Measurements from ENCODE around the gene CREBRF.

The CREBRF gene

GRCh38 chr5:173055983-173056782 lies at the start of gene CREBRF:
Gene CREBRF (plus strand): TSS chr5:173056352. CDS start chr5:173080776, 24,424 bp downstream.
- peak; percentile 77 for ATAC-seq (ENCODE audit: low read depth)
- no peaks in the 10 kb centered on the region for H3K9me3 ChIP-seq (ENCODE audit: severe bottlenecking)
- no peaks in the 10 kb centered on the region for H3K27me3 ChIP-seq (ENCODE audit: insufficient read depth, poor library complexity, severe bottlenecking)
- H3K4me1 ChIP-seq (ENCODE audit: insufficient read depth, poor library complexity, severe bottlenecking), result peaks cover 8% of the 10 kb centered on the region
- no peak for TF ChIP-seq CTCF (IDR thresholded peaks at IDR 0.05; ENCODE audit: poor library complexity, severe bottlenecking)
- peak within 1 kb of the TSS; percentile 84 for H3K4me3 ChIP-seq (ENCODE audit: severe bottlenecking)
- H3K27ac ChIP-seq (ENCODE audit: poor library complexity, severe bottlenecking), result peak within 1 kb of the TSS; percentile 77
- H3K36me3 ChIP-seq (ENCODE audit: low read depth), result no peaks in the 10 kb centered on the region
- peak; percentile 98 for DNase-seq (ENCODE audit: low spot score)

GRCh38 chr5:173010021-173010420 lies 46.1 kb upstream of the CREBRF start:
- Histone ChIP-seq H3K9me3 (ENCODE audit: severe bottlenecking) (no peaks in the 10 kb centered on the region), H3K27ac (ENCODE audit: poor library complexity, severe bottlenecking) (no peak overlapping the region), H3K27me3 (ENCODE audit: insufficient read depth, poor library complexity, severe bottlenecking) (no peaks in the 10 kb centered on the region), H3K4me3 (ENCODE audit: severe bottlenecking) (no peak overlapping the region), H3K36me3 (ENCODE audit: low read depth) (no peaks in the 10 kb centered on the region), H3K4me1 (ENCODE audit: insufficient read depth, poor library complexity, severe bottlenecking) (peaks cover 11% of the 10 kb centered on the region)
- DNase-seq (ENCODE audit: low spot score) (no peak), ATAC-seq (ENCODE audit: low read depth) (peak; percentile 53; the same call in 2 of the 3 replicates)
- TF ChIP-seq CTCF (IDR thresholded peaks at IDR 0.05; ENCODE audit: poor library complexity, severe bottlenecking), result no peak

GRCh38 chr5:173010547-173011464 lies 45.3 kb upstream of the CREBRF start:
- Histone ChIP-seq H3K4me3 (ENCODE audit: severe bottlenecking) (no peak overlapping the region), H3K27me3 (ENCODE audit: insufficient read depth, poor library complexity, severe bottlenecking) (no peaks in the 10 kb centered on the region), H3K9me3 (ENCODE audit: severe bottlenecking) (no peaks in the 10 kb centered on the region), H3K36me3 (ENCODE audit: low read depth) (no peaks in the 10 kb centered on the region), H3K27ac (ENCODE audit: poor library complexity, severe bottlenecking) (peak overlapping the region; percentile 33), H3K4me1 (ENCODE audit: insufficient read depth, poor library complexity, severe bottlenecking) (peaks cover 15% of the 10 kb centered on the region)
- peak; percentile 31 for TF ChIP-seq CTCF (IDR thresholded peaks at IDR 0.05; ENCODE audit: poor library complexity, severe bottlenecking)
- ATAC-seq (ENCODE audit: low read depth) (peak; percentile 34; the same call in 2 of the 3 replicates), DNase-seq (ENCODE audit: low spot score) (no peak)

GRCh38 chr5:173011566-173011965 lies 44.6 kb upstream of the CREBRF start:
- Histone ChIP-seq H3K27me3 (ENCODE audit: insufficient read depth, poor library complexity, severe bottlenecking) (no peaks in the 10 kb centered on the region), H3K27ac (ENCODE audit: poor library complexity, severe bottlenecking) (peak overlapping the region; percentile 33), H3K4me3 (ENCODE audit: severe bottlenecking) (no peak overlapping the region), H3K9me3 (ENCODE audit: severe bottlenecking) (no peaks in the 10 kb centered on the region), H3K36me3 (ENCODE audit: low read depth) (no peaks in the 10 kb centered on the region), H3K4me1 (ENCODE audit: insufficient read depth, poor library complexity, severe bottlenecking) (peaks cover 23% of the 10 kb centered on the region)
- peak; percentile 57 for ATAC-seq (ENCODE audit: low read depth)
- no peak for DNase-seq (ENCODE audit: low spot score)
- no peak for TF ChIP-seq CTCF (IDR thresholded peaks at IDR 0.05; ENCODE audit: poor library complexity, severe bottlenecking)
